GM21381 (cell line): Measurements from ENCODE around the gene PLA2G2C.

ENCODE experiments used
- ATAC-seq: cut with Tn5 transposase; IDR thresholded peaks from one replicate; pipeline ENCODE4 v1.9.1; 2021; ENCODE audit warnings: mild to moderate bottlenecking, moderate library complexity; ENCODE audit not compliant: unreplicated experiment

Gene PLA2G2C

GRCh38 chr1:20209471-20209870, 23.2 kb upstream of the PLA2G2C start:
- no peak for ATAC-seq

- ATAC-seq = no peak
Measured at GRCh38 chr1:20207546-20207945, 21.2 kb upstream of the PLA2G2C start.

- ATAC-seq = no peak
Measured at GRCh38 chr1:20202166-20202565, 15.8 kb upstream of the PLA2G2C start.

DNA sequence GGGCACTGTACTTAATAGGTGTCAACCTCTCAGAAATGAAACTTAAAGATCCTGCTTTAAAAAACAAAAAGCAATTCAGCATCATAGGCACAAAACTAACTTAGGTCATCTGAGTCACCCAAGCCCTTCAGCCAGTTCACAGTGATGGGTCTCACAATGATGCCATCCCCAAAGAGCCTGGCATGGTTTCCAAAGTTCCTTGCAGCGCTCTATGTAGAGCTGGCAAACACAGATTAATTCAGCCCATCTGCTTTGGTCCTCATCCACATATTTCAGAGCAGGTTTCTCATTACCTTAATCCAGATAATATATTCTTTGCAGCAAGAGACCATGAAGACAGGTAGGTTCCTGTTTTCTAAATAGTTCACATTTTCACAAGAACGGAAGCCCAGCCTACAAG, 14.6 kb upstream of the PLA2G2C start:
- ATAC-seq = no peak

GRCh38 chr1:20199840-20200239, 13.5 kb upstream of the PLA2G2C start:
- no peak for ATAC-seq

- ATAC-seq = no peak
Measured at GRCh38 chr1:20199403-20199802, 13.1 kb upstream of the PLA2G2C start.

GRCh38 chr1:20198918-20199317, 12.6 kb upstream of the PLA2G2C start:
- no peak for ATAC-seq

DNA sequence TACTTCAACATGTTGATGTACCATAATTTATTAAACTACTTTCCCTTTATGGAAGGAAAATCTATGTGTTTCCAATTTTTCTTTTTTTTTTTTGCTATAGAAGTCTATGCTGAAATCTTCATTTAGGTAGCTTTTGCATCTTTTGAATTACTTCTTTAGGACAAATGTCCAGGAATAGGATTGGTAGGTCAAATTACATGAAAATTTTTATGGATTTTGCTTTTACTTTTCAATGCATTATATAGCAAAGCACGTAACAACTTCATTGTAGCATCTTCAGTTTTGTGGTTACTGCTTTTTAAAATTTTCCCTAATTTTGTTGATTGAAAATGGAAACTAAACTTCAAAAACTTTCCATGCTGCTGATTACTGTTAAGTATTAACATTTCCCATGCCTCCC, 12.0 kb upstream of the PLA2G2C start:
- no peak for ATAC-seq

- ATAC-seq = no peak
Measured at GRCh38 chr1:20197329-20197791, 11.0 kb upstream of the PLA2G2C start.

DNA sequence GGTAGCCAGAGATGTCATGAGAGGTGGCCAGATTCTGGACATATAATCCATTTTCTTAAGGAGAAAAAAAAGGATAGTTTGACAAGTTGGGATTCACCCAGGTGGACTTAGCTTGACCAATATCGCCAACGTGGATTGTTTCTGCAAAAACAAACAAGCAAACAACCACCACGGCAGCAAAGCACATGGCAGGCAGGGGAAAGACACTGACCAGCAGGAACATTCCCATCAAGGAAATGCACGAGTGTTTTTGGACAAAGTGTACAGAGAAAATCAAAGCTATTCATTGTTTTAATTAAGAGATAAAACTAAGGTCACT, 9.1 kb upstream of the PLA2G2C start:
- ATAC-seq = no peak

DNA sequence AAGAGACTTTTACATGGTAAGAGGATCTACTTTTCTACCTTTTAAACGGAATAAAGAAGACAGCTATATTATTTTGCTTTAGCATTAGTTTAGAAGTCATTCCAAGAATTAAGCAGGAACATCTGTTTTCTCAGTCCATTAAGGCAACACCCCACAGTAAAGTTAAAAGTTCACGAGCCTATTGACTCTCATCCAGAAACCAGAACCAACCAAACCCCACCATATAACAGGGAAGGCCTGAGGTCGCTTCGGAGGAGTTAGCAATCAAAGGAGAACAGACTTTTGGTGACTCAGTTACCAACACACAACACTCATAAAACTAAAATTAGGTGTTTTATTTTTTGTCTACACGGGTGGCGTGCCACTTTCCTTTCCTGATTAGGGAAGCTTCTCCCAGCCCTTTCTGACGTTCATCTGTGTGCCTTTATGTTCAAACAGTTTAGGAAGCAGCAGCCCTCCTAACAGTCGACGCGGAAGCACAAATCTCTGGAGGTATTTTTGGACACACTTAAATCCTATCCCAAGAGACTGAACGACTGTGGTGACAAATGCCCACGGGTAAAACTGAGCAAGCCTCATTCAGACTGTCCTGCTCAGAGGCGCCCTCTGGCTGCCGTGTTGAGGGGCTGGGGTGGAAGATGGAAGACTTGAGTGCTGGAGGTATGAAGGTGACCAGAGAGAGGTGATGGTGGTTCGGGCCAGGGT, 8.6 kb upstream of the PLA2G2C start:
- ATAC-seq = no peak

GRCh38 chr1:20194224-20194623, 7.9 kb upstream of the PLA2G2C start:
- no peak for ATAC-seq

- ATAC-seq = no peak
Measured at GRCh38 chr1:20192871-20193411, 6.6 kb upstream of the PLA2G2C start.

DNA sequence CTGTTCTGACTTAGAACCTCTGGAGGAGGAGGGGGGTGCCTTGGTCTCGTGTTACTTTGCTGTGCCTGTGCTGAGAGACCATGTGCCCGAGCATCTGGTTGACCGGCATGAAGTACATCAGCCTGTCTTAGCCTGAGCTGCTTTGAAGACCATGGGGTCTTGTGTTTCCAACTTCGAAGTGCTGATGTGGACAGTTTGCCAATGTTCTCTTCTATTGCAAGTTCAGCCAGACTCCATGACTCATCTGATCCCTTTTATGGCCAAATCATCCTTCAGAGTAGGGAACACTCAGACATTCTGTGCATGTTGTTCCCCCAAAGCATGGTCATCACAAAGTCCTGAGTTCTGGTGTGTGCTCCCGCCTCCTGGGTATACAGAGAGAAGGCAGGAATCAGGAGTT, 6.0 kb upstream of the PLA2G2C start:
- no peak for ATAC-seq

DNA sequence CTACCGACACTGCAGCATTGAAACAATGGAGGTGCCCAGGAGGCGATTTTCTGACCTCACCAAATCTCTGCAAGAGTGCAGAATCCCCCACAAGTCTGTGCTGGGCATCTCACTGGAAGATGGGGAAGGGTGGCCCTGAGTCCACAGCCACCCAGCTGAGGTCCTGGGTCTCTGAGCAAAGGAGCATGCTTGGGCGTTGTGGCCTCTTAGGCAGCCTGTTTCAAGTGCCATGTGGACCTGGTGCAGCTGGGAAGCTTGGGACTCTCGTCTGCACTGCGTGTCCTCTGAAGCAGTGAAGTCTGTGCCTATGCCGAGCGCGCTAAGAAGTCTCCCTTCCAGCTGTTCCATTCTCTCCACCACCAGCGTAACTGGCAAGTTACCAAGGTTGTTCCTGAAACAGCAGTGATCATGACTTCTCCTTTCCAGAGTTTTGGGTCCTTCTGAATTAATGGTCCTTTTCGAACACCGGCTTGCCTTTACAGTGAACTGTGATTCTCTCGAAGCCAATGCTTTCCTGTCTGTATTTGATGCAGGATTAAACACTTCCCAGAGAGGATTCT, 5.0 kb upstream of the PLA2G2C start:
- ATAC-seq = no peak

GRCh38 chr1:20190256-20191160, 4.2 kb upstream of the PLA2G2C start:
- ATAC-seq = no peak

GRCh38 chr1:20189664-20190063, 3.3 kb upstream of the PLA2G2C start:
- no peak for ATAC-seq

DNA sequence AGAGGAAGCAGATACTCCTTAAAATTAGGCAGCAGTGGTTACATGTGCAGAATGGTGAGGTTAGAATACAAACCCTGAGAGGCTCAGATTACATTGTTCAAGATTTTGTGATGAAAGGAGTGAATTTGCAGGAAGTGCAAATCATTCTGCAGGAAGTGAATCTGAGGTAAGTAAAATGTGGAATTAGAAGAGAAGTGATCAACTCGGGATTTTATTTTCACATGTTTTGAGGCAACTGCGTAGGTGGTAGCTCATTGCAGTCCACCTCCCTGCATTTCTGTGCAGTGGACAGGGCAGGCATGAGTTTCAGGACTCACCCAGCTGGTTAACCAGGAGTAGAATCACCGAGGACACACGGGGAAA, 2.1 kb upstream of the PLA2G2C start:
- no peak for ATAC-seq

- ATAC-seq = no peak
Measured at GRCh38 chr1:20187813-20188454, 1.6 kb upstream of the PLA2G2C start.

GRCh38 chr1:20187103-20187812, 940 bp upstream of the PLA2G2C start:
- ATAC-seq = no peak
